NB4 (cell line): ENCODE measurements around the gene SLC39A1.
A peak's percentile ranks its signal among the peaks of the same experiment; 100 is the strongest.

Source experiments
- MYC ChIP-seq: IDR thresholded peaks from 2 replicates; pipeline ENCODE4 v1.6.1; 2011; ENCODE audit warnings: low read depth, low read length
- POLR2A ChIP-seq: IDR thresholded peaks from 2 replicates; pipeline ENCODE4 v1.6.1; 2011; ENCODE audit warnings: mild to moderate bottlenecking; ENCODE audit not compliant: insufficient read length; ENCODE audit errors: extremely low read depth
- TF ChIP-seq, protein P1 (sequence below): IDR thresholded peaks from one replicate; pipeline ENCODE4 v1.5.1; 2012; ENCODE audit warnings: low read depth, low read length

DNA sequence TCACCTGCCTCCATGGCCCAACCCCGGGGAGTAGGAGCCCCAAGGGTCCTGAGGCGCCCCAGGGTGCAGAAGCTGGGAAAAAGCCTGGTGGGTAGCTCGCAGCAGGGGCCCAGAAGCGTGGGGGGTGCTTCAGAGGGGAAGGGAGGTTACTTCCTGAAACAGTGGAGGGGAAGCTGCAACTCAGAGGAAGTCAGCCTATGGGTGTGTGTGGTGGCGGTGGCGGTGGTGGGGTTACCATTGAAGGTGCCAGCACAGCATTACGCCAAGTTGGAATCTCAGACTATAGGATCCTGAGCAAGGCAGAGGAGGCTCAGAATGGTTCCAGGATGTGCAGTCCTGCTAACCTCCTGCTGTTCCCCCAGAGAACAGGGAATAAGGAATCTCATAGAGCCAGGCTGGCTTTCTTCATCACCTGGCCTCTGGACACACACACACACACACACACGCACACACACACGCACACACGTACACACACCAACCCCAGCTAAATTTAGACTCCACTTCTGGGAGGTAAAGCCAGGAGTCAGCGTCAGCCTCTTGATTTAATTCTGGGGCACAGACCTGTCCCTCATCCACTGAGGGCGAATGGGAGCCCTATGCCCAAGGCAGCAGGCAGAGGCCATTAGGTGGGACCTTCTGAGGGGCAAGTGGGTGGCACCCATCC, 18.1 kb downstream of the SLC39A1 start:
- TF ChIP-seq POLR2A (peak; percentile 15), MYC (peak; percentile 68)
- TF ChIP-seq, protein P1, sequence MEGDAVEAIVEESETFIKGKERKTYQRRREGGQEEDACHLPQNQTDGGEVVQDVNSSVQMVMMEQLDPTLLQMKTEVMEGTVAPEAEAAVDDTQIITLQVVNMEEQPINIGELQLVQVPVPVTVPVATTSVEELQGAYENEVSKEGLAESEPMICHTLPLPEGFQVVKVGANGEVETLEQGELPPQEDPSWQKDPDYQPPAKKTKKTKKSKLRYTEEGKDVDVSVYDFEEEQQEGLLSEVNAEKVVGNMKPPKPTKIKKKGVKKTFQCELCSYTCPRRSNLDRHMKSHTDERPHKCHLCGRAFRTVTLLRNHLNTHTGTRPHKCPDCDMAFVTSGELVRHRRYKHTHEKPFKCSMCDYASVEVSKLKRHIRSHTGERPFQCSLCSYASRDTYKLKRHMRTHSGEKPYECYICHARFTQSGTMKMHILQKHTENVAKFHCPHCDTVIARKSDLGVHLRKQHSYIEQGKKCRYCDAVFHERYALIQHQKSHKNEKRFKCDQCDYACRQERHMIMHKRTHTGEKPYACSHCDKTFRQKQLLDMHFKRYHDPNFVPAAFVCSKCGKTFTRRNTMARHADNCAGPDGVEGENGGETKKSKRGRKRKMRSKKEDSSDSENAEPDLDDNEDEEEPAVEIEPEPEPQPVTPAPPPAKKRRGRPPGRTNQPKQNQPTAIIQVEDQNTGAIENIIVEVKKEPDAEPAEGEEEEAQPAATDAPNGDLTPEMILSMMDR = no peak
